ENCODE results near the gene TINAGL1. TPM values are rescaled to one million over a fixed set of nuclear protein-coding genes. Genes with fewer than 3 reads are reported as not detected.

The TINAGL1 gene
- total and polyA plus RNA-seq, 2 donors (not counting 1 experiment from before 2014, with no cell fraction given): 3.0 to 92.5 TPM

- TF ChIP-seq EZH2 (IDR thresholded peaks at IDR 0.05; ENCODE audit: low read length, missing control alignments): no peak
- TF ChIP-seq, protein P1, sequence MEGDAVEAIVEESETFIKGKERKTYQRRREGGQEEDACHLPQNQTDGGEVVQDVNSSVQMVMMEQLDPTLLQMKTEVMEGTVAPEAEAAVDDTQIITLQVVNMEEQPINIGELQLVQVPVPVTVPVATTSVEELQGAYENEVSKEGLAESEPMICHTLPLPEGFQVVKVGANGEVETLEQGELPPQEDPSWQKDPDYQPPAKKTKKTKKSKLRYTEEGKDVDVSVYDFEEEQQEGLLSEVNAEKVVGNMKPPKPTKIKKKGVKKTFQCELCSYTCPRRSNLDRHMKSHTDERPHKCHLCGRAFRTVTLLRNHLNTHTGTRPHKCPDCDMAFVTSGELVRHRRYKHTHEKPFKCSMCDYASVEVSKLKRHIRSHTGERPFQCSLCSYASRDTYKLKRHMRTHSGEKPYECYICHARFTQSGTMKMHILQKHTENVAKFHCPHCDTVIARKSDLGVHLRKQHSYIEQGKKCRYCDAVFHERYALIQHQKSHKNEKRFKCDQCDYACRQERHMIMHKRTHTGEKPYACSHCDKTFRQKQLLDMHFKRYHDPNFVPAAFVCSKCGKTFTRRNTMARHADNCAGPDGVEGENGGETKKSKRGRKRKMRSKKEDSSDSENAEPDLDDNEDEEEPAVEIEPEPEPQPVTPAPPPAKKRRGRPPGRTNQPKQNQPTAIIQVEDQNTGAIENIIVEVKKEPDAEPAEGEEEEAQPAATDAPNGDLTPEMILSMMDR (conservative IDR thresholded peaks at IDR 0.05 in 1 of 2, IDR thresholded peaks at IDR 0.05 in 1 of 2; ENCODE audit: low read depth in 1 of 2, low read length in 2 of 2): no peak
- no peaks in the 10 kb centered on the region for H3K79me2 ChIP-seq (ENCODE audit: control insufficient read depth, insufficient read depth, low read length)
- H3K27me3 ChIP-seq (ENCODE audit: control insufficient read depth, insufficient read depth, low read length): peaks cover 19% of the 10 kb centered on the region
- H3K4me3 ChIP-seq (replicated peaks in 1 of 4; ENCODE audit: control extremely low read depth in 1 of 4, insufficient read depth in 1 of 4, low read depth in 3 of 4, low read length in 4 of 4): no peak overlapping the region
- no peaks in the 10 kb centered on the region for H3K4me1 ChIP-seq (ENCODE audit: control insufficient read depth, extremely low read depth, insufficient read depth, low read length)
- no peaks in the 10 kb centered on the region for H3K36me3 ChIP-seq (ENCODE audit: control insufficient read depth, insufficient read depth, low read length)
- no peak overlapping the region for H3K9ac ChIP-seq (ENCODE audit: insufficient read depth, low read length)
- no peak overlapping the region for H3K4me2 ChIP-seq (ENCODE audit: extremely low read depth, insufficient read depth, low read length)
- no peaks in the 10 kb centered on the region for H3K9me3 ChIP-seq (ENCODE audit: control insufficient read depth, insufficient read depth, low read depth, low read length)
- H4K20me1 ChIP-seq (ENCODE audit: control insufficient read depth, extremely low read depth, insufficient read depth, low read length): no peaks in the 10 kb centered on the region
- H2AFZ ChIP-seq (ENCODE audit: low read length): no peak overlapping the region
- no peak overlapping the region for H3K27ac ChIP-seq (ENCODE audit: insufficient read depth, low read length)
- DNase-seq (ENCODE audit: low read depth in 2 of 2): no peak
Measured at GRCh38 chr1:31618916-31619846, 42.9 kb downstream of the TINAGL1 start.

DNA sequence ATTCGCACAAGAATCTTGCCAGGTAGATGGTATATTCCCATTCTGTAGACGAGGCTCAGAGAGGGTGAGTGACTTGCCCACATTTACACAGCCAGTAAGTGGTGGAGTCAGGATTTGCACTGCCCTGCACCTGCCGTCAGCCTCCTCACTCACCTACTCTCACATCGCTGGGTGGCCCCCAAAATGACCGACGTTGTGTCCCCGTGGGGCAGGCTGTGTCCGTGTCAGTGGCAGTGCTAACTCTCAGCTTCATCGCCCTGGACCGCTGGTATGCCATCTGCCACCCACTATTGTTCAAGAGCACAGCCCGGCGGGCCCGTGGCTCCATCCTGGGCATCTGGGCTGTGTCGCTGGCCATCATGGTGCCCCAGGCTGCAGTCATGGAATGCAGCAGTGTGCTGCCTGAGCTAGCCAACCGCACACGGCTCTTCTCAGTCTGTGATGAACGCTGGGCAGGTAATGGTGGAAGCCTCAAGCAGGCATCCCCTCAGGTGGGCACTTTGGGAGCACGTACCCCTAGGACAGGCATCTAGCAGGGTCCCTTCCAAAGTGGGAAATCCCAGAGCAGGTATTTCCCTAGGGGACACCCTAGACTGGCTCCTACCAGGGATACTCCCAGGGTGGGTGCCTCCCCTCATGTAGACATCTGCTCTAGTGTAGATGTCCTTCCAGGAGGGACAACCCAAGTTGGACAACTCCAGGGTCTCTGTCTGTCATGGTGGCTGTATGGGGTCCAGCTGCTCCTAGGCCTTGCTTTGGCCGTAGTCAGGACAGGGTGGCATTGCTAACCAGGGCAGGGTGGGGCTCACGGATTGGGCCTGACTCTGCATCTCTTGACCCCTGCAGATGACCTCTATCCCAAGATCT, 44.5 kb downstream of the TINAGL1 start:
- no peak for TF ChIP-seq EZH2 (IDR thresholded peaks at IDR 0.05; ENCODE audit: low read length, missing control alignments)
- TF ChIP-seq, protein P1 (conservative IDR thresholded peaks at IDR 0.05 in 1 of 2, IDR thresholded peaks at IDR 0.05 in 1 of 2; ENCODE audit: low read depth in 1 of 2, low read length in 2 of 2): no peak
- H3K36me3 ChIP-seq (ENCODE audit: control insufficient read depth, insufficient read depth, low read length): no peaks in the 10 kb centered on the region
- H3K4me1 ChIP-seq (ENCODE audit: control insufficient read depth, extremely low read depth, insufficient read depth, low read length): peaks cover 1% of the 10 kb centered on the region
- H3K79me2 ChIP-seq (ENCODE audit: control insufficient read depth, insufficient read depth, low read length): no peaks in the 10 kb centered on the region
- peaks cover 16% of the 10 kb centered on the region for H3K27me3 ChIP-seq (ENCODE audit: control insufficient read depth, insufficient read depth, low read length)
- no peak overlapping the region for H2AFZ ChIP-seq (ENCODE audit: low read length)
- H4K20me1 ChIP-seq (ENCODE audit: control insufficient read depth, extremely low read depth, insufficient read depth, low read length): no peaks in the 10 kb centered on the region
- no peak overlapping the region for H3K4me2 ChIP-seq (ENCODE audit: extremely low read depth, insufficient read depth, low read length)
- no peak overlapping the region for H3K9ac ChIP-seq (ENCODE audit: insufficient read depth, low read length)
- DNase-seq (ENCODE audit: low read depth in 2 of 2): no peak
- no peaks in the 10 kb centered on the region for H3K9me3 ChIP-seq (ENCODE audit: control insufficient read depth, insufficient read depth, low read depth, low read length)
- H3K4me3 ChIP-seq (replicated peaks in 1 of 4; ENCODE audit: control extremely low read depth in 1 of 4, insufficient read depth in 1 of 4, low read depth in 3 of 4, low read length in 4 of 4): no peak overlapping the region
- H3K27ac ChIP-seq (ENCODE audit: insufficient read depth, low read length): no peak overlapping the region

GRCh38 chr1:31621498-31621820, 45.1 kb downstream of the TINAGL1 start:
- H3K4me1 ChIP-seq (ENCODE audit: control insufficient read depth, extremely low read depth, insufficient read depth, low read length): peaks cover 6% of the 10 kb centered on the region
- H3K9me3 ChIP-seq (ENCODE audit: control insufficient read depth, insufficient read depth, low read depth, low read length): no peaks in the 10 kb centered on the region
- no peak for DNase-seq (ENCODE audit: low read depth in 2 of 2)
- no peak overlapping the region for H2AFZ ChIP-seq (ENCODE audit: low read length)
- H3K9ac ChIP-seq (ENCODE audit: insufficient read depth, low read length): no peak overlapping the region
- TF ChIP-seq, protein P1 (conservative IDR thresholded peaks at IDR 0.05 in 1 of 2, IDR thresholded peaks at IDR 0.05 in 1 of 2; ENCODE audit: low read depth in 1 of 2, low read length in 2 of 2): no peak
- TF ChIP-seq EZH2 (IDR thresholded peaks at IDR 0.05; ENCODE audit: low read length, missing control alignments): no peak
- no peak overlapping the region for H3K27ac ChIP-seq (ENCODE audit: insufficient read depth, low read length)
- H3K4me2 ChIP-seq (ENCODE audit: extremely low read depth, insufficient read depth, low read length): no peak overlapping the region
- H3K36me3 ChIP-seq (ENCODE audit: control insufficient read depth, insufficient read depth, low read length): no peaks in the 10 kb centered on the region
- H3K27me3 ChIP-seq (ENCODE audit: control insufficient read depth, insufficient read depth, low read length): peaks cover 12% of the 10 kb centered on the region
- H3K79me2 ChIP-seq (ENCODE audit: control insufficient read depth, insufficient read depth, low read length): no peaks in the 10 kb centered on the region
- H4K20me1 ChIP-seq (ENCODE audit: control insufficient read depth, extremely low read depth, insufficient read depth, low read length): no peaks in the 10 kb centered on the region
- H3K4me3 ChIP-seq (replicated peaks in 1 of 4; ENCODE audit: control extremely low read depth in 1 of 4, insufficient read depth in 1 of 4, low read depth in 3 of 4, low read length in 4 of 4): no peak overlapping the region

Measured in fibroblast of lung (primary cell).